ENCODE measurements around the gene ERVFRD-1.
A peak's percentile ranks its signal among the peaks of the same experiment; 100 is the strongest.
"Not testable (repeated sequence)": the region's sequence is repeated elsewhere in the genome, so short reads cannot be mapped to it uniquely, and the experiment has no call there.

Gene ERVFRD-1

DNA sequence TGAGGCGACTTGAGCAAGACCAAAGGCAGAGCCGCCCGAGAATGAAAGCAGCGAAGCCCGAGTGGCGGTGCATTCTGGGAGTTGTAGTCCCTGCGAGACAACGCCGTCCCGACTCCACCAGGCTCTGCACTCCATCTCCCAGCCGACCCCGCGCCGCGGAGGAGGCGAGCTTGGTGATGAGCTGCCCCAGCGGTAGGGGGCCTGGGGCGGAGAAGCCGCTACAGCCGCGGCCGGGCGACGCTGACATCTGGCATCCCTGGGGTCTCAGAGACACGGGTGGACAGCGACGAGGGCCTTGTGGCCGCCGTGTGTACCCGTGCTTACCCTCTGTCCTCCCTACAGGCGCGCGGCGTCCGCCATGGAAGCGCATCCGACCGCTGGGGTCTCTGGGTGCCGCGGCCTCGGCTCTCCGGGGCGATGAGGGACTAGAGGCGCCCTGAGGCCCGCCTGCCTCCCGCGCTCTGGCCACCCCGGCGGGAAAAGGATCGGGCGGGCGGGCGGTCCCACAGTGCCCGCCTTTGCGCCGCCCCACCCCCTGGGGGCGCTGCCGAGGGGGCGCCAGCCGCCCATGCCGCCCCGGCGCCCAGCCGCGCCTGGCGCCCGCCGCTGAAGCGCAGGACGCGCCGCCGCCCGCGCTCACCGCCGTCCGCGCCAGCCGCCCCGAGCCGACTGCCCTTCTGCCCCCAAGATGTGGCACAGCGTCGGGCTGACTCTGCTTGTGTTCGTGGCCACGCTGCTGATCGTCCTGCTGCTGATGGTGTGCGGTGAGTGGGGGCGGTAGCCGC is 17.7 kb downstream of the ERVFRD-1 start, which contains the start of gene SMIM13:
TSS of gene SMIM13 (plus strand) at position 209 of the 785 bp plus-strand sequence. CDS start at position 689, 480 bp downstream.
- H4K20me1 ChIP-seq (ENCODE audit: insufficient read depth, low read length): no peaks in the 10 kb centered on the region

DNA sequence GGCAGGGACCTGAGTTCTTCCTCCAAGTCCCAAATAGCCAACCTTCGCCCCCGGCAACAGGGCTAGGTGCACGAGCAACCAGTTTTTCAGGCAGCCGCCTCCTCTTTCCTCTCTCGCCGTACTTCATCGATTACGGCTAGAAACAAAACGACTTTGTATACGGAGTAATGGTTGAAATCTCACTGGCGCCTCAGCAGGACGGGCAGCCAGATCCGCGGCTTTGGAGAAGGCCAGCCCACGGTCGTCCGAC is 18.2 kb downstream of the ERVFRD-1 start:
- Histone ChIP-seq H3K79me2 (ENCODE audit: insufficient read depth, low read length) (peaks cover 16% of the 10 kb centered on the region), H3K36me3 (ENCODE audit: insufficient read depth, low read length) (no peaks in the 10 kb centered on the region; the same call in 1 of the 2 replicates)

More for the DNA sequence above, 17.7 kb downstream of the ERVFRD-1 start, which contains the start of gene SMIM13:
- Histone ChIP-seq H3K27ac (ENCODE audit: low read depth, low read length, poor library complexity, severe bottlenecking) (peak within 1 kb of the TSS; percentile 74), H2AFZ (ENCODE audit: low read length) (peak within 1 kb of the TSS; percentile 13; the same call in 1 of the 2 replicates), H3K4me2 (ENCODE audit: low read length) (peak within 1 kb of the TSS; percentile 94), H3K4me3 (ENCODE audit: low read depth, low read length, poor library complexity, severe bottlenecking) (peak within 1 kb of the TSS; percentile 85), H3K36me3 (ENCODE audit: insufficient read depth, low read length) (no peaks in the 10 kb centered on the region; the same call in 1 of the 2 replicates), H3K9ac (ENCODE audit: low read length) (peak within 1 kb of the TSS; percentile 93), H3F3A (ENCODE audit: insufficient read depth, low read length) (no peaks in the 10 kb centered on the region), H3K79me2 (ENCODE audit: insufficient read depth, low read length) (peaks cover 20% of the 10 kb centered on the region), H3K9me3 (ENCODE audit: low read length) (no peaks in the 10 kb centered on the region), H3K27me3 (ENCODE audit: insufficient read depth, low read length) (no peaks in the 10 kb centered on the region), H3K4me1 (ENCODE audit: insufficient read depth, low read length, severe bottlenecking) (peaks cover 24% of the 10 kb centered on the region), H3K9me2 (ENCODE audit: low read depth, low read length) (no peaks in the 10 kb centered on the region)
- TF ChIP-seq, protein P1, sequence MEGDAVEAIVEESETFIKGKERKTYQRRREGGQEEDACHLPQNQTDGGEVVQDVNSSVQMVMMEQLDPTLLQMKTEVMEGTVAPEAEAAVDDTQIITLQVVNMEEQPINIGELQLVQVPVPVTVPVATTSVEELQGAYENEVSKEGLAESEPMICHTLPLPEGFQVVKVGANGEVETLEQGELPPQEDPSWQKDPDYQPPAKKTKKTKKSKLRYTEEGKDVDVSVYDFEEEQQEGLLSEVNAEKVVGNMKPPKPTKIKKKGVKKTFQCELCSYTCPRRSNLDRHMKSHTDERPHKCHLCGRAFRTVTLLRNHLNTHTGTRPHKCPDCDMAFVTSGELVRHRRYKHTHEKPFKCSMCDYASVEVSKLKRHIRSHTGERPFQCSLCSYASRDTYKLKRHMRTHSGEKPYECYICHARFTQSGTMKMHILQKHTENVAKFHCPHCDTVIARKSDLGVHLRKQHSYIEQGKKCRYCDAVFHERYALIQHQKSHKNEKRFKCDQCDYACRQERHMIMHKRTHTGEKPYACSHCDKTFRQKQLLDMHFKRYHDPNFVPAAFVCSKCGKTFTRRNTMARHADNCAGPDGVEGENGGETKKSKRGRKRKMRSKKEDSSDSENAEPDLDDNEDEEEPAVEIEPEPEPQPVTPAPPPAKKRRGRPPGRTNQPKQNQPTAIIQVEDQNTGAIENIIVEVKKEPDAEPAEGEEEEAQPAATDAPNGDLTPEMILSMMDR (IDR thresholded peaks at IDR 0.05; ENCODE audit: low read length): peak; percentile 37
- no peak for TF ChIP-seq EZH2 (IDR thresholded peaks at IDR 0.05; ENCODE audit: borderline replicate concordance, low read length)

DNA sequence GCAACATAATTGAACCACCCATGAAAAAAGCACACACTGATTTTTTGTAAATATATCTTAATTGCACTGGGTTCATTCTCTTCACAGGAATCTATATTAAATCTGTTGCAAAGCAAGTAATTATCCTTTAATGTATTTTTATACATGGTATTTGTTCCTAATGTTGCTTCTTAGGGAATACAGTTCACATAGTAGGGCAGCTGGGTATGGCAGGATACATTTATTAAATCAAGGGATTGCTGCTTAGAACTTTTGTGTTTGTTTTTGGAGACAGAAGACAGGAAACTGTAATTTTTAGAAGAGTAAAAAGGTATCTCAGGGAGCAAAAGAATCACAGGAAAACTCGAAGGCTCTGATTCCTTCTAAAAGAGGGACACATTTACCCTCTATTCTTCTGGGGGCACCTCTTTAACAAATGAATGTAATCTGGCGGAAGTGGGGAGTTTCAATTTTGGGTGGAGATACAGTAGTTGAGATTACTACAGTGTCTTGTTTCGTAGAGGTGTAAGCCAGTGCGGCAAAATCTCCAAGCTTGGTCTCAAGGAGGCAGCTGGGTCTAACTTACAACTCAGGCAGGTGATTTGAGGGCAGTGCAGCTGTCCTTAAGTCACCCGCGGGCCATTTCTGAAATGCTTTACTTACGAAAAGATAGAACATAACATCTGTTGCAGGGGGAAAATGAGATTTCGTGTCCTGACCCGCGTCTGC is 18.7 kb downstream of the ERVFRD-1 start:
- Histone ChIP-seq H2AFZ (ENCODE audit: low read length) (peak overlapping the region; percentile 13; the same call in 1 of the 2 replicates), H3K4me1 (ENCODE audit: insufficient read depth, low read length, severe bottlenecking) (peaks cover 24% of the 10 kb centered on the region), H3K79me2 (ENCODE audit: insufficient read depth, low read length) (peaks cover 16% of the 10 kb centered on the region), H3K9me3 (ENCODE audit: low read length) (no peaks in the 10 kb centered on the region), H4K20me1 (ENCODE audit: insufficient read depth, low read length) (no peaks in the 10 kb centered on the region), H3K4me2 (ENCODE audit: low read length) (peak overlapping the region; percentile 75), H3K9me2 (ENCODE audit: low read depth, low read length) (no peaks in the 10 kb centered on the region), H3K27me3 (ENCODE audit: insufficient read depth, low read length) (no peaks in the 10 kb centered on the region), H3K9ac (ENCODE audit: low read length) (peak overlapping the region; percentile 93), H3F3A (ENCODE audit: insufficient read depth, low read length) (no peaks in the 10 kb centered on the region), H3K4me3 (ENCODE audit: low read depth, low read length, poor library complexity, severe bottlenecking) (peak overlapping the region; percentile 85), H3K36me3 (ENCODE audit: insufficient read depth, low read length) (no peaks in the 10 kb centered on the region; the same call in 1 of the 2 replicates), H3K27ac (ENCODE audit: low read depth, low read length, poor library complexity, severe bottlenecking) (peak overlapping the region; percentile 24)
- no peak for TF ChIP-seq EZH2 (IDR thresholded peaks at IDR 0.05; ENCODE audit: borderline replicate concordance, low read length)
- TF ChIP-seq, protein P1 (IDR thresholded peaks at IDR 0.05; ENCODE audit: low read length): no peak

More for the DNA sequence above, 18.2 kb downstream of the ERVFRD-1 start:
- peak overlapping the region; percentile 24 for H3K27ac ChIP-seq (ENCODE audit: low read depth, low read length, poor library complexity, severe bottlenecking)
- H3K4me1 ChIP-seq (ENCODE audit: insufficient read depth, low read length, severe bottlenecking): peaks cover 24% of the 10 kb centered on the region
- H2AFZ ChIP-seq (ENCODE audit: low read length): peak overlapping the region; percentile 13; the same call in 1 of the 2 replicates
- no peaks in the 10 kb centered on the region for H3K27me3 ChIP-seq (ENCODE audit: insufficient read depth, low read length)
- no peaks in the 10 kb centered on the region for H4K20me1 ChIP-seq (ENCODE audit: insufficient read depth, low read length)
- peak overlapping the region; percentile 85 for H3K4me3 ChIP-seq (ENCODE audit: low read depth, low read length, poor library complexity, severe bottlenecking)
- peak overlapping the region; percentile 75 for H3K4me2 ChIP-seq (ENCODE audit: low read length)
- no peaks in the 10 kb centered on the region for H3K9me2 ChIP-seq (ENCODE audit: low read depth, low read length)
- TF ChIP-seq, protein P1 (IDR thresholded peaks at IDR 0.05; ENCODE audit: low read length): no peak
- no peak for TF ChIP-seq EZH2 (IDR thresholded peaks at IDR 0.05; ENCODE audit: borderline replicate concordance, low read length)
- no peaks in the 10 kb centered on the region for H3K9me3 ChIP-seq (ENCODE audit: low read length)
- no peaks in the 10 kb centered on the region for H3F3A ChIP-seq (ENCODE audit: insufficient read depth, low read length)
- peak overlapping the region; percentile 93 for H3K9ac ChIP-seq (ENCODE audit: low read length)

DNA sequence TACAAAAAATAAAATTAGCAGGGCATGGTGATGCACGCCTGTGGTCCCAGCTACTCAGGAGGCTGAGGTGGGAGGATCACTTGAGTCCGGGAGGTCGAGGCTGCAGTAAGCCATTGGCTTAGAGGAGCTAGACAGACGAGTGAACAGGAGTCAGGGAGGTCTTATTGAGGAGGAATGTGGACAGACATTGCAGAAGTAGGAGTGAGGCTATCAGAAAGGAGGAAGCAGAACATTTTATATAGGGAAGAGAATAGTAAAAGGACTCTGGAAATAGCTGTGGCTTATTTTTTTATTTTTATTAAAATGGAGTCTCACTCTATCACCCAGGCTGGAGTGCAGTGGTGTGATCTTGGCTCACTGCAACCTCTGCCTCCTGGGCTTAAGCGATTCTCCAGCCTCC is 20.4 kb downstream of the ERVFRD-1 start:
- Histone ChIP-seq H3K4me1 (ENCODE audit: insufficient read depth, low read length, severe bottlenecking) (peaks cover 22% of the 10 kb centered on the region), H3K79me2 (ENCODE audit: insufficient read depth, low read length) (peaks cover 13% of the 10 kb centered on the region)
- H3K4me2 ChIP-seq (ENCODE audit: low read length); H4K20me1 ChIP-seq (ENCODE audit: insufficient read depth, low read length); H3K27me3 ChIP-seq (ENCODE audit: insufficient read depth, low read length); H3K9me3 ChIP-seq (ENCODE audit: low read length); H2AFZ ChIP-seq (ENCODE audit: low read length); H3K4me3 ChIP-seq (ENCODE audit: low read depth, low read length, poor library complexity, severe bottlenecking); H3K9me2 ChIP-seq (ENCODE audit: low read depth, low read length); H3K36me3 ChIP-seq (ENCODE audit: insufficient read depth, low read length); H3F3A ChIP-seq (ENCODE audit: insufficient read depth, low read length); H3K27ac ChIP-seq (ENCODE audit: low read depth, low read length, poor library complexity, severe bottlenecking); H3K9ac ChIP-seq (ENCODE audit: low read length): not testable (repeated sequence)

All from OCI-LY1 (cell line).